Measurements from ENCODE around the gene FANCC.
A peak's percentile ranks its signal among the peaks of the same experiment; 100 is the strongest.

FANCC gene

GRCh38 chr9:95132366-95133324 lies 184.9 kb downstream of the FANCC start:
- TF ChIP-seq FOXM1 (IDR thresholded peaks at IDR 0.05; ENCODE audit: borderline replicate concordance, low read depth) (no peak), CREB1 (IDR thresholded peaks at IDR 0.05; ENCODE audit: low read depth) (no peak), TEAD4 (IDR thresholded peaks at IDR 0.05) (no peak), EP300 (IDR thresholded peaks at IDR 0.05; ENCODE audit: borderline replicate concordance) (no peak), REST (IDR thresholded peaks at IDR 0.05; ENCODE audit: low read depth) (no peak), YY1 (IDR thresholded peaks at IDR 0.05; ENCODE audit: low read depth) (no peak), USF1 (IDR thresholded peaks at IDR 0.05) (no peak), RAD21 (IDR thresholded peaks at IDR 0.05; ENCODE audit: low read depth) (no peak), ZBTB7A (IDR thresholded peaks at IDR 0.05; ENCODE audit: low read depth) (no peak), CEBPB (IDR thresholded peaks at IDR 0.05) (no peak), TCF12 (IDR thresholded peaks at IDR 0.05; ENCODE audit: low read depth) (no peak)

GRCh38 chr9:95131023-95131943 lies 186.2 kb downstream of the FANCC start:
- TF ChIP-seq RAD21 (IDR thresholded peaks at IDR 0.05; ENCODE audit: low read depth) (peak; percentile 76), TAF1 (IDR thresholded peaks at IDR 0.05; ENCODE audit: low read depth) (no peak), FOXM1 (IDR thresholded peaks at IDR 0.05; ENCODE audit: borderline replicate concordance, low read depth) (no peak)

GRCh38 chr9:95130484-95130883 lies 187.0 kb downstream of the FANCC start:
- TF ChIP-seq ZBTB7A (IDR thresholded peaks at IDR 0.05; ENCODE audit: low read depth), result no peak
- TF ChIP-seq TCF12 (IDR thresholded peaks at IDR 0.05; ENCODE audit: low read depth), result no peak
- no peak for TF ChIP-seq EGR1 (IDR thresholded peaks at IDR 0.05)
- TF ChIP-seq MAX (IDR thresholded peaks at IDR 0.05), result no peak
- TF ChIP-seq USF1 (IDR thresholded peaks at IDR 0.05), result no peak
- TF ChIP-seq REST (IDR thresholded peaks at IDR 0.05; ENCODE audit: low read depth), result no peak
- TF ChIP-seq RAD21 (IDR thresholded peaks at IDR 0.05; ENCODE audit: low read depth), result no peak
- TF ChIP-seq NFIC (IDR thresholded peaks at IDR 0.05), result no peak
- no peak for TF ChIP-seq EP300 (IDR thresholded peaks at IDR 0.05; ENCODE audit: borderline replicate concordance)
- no peak for TF ChIP-seq TEAD4 (IDR thresholded peaks at IDR 0.05)
- no peak for TF ChIP-seq YY1 (IDR thresholded peaks at IDR 0.05; ENCODE audit: low read depth)
- no peak for TF ChIP-seq TAF1 (IDR thresholded peaks at IDR 0.05; ENCODE audit: low read depth)
- no peak for TF ChIP-seq CREB1 (IDR thresholded peaks at IDR 0.05; ENCODE audit: low read depth)
- no peak for TF ChIP-seq FOXM1 (IDR thresholded peaks at IDR 0.05; ENCODE audit: borderline replicate concordance, low read depth)

- TF ChIP-seq ZBTB7A (IDR thresholded peaks at IDR 0.05; ENCODE audit: low read depth), result no peak
- TF ChIP-seq CEBPB (IDR thresholded peaks at IDR 0.05), result no peak
- no peak for TF ChIP-seq TEAD4 (IDR thresholded peaks at IDR 0.05)
- no peak for TF ChIP-seq USF1 (IDR thresholded peaks at IDR 0.05)
- no peak for TF ChIP-seq NFIC (IDR thresholded peaks at IDR 0.05)
- no peak for TF ChIP-seq REST (IDR thresholded peaks at IDR 0.05; ENCODE audit: low read depth)
- TF ChIP-seq YY1 (IDR thresholded peaks at IDR 0.05; ENCODE audit: low read depth), result no peak
- TF ChIP-seq FOXM1 (IDR thresholded peaks at IDR 0.05; ENCODE audit: borderline replicate concordance, low read depth), result no peak
- no peak for TF ChIP-seq EP300 (IDR thresholded peaks at IDR 0.05; ENCODE audit: borderline replicate concordance)
- no peak for TF ChIP-seq MAX (IDR thresholded peaks at IDR 0.05)
- no peak for TF ChIP-seq TAF1 (IDR thresholded peaks at IDR 0.05; ENCODE audit: low read depth)
- TF ChIP-seq TCF12 (IDR thresholded peaks at IDR 0.05; ENCODE audit: low read depth), result no peak
- no peak for TF ChIP-seq CREB1 (IDR thresholded peaks at IDR 0.05; ENCODE audit: low read depth)
- TF ChIP-seq RAD21 (IDR thresholded peaks at IDR 0.05; ENCODE audit: low read depth), result no peak
- no peak for TF ChIP-seq EGR1 (IDR thresholded peaks at IDR 0.05)
These were observed 187.8 kb downstream of the FANCC start for GRCh38 chr9:95129476-95130291.

Data from Ishikawa (cell line).